Gastrocnemius medialis (tissue), 4 donors: ENCODE data around the gene HOXA9. TPM values are rescaled to one million over a fixed set of nuclear protein-coding genes. Genes with fewer than 3 reads are reported as not detected.

Experiments used
- ATAC-seq, 2 donors: fragments of 150-250 bp; one replicate each; pipeline ENCODE4 v1.9.1; 2016
- DNase-seq, 2 donors: peaks; one replicate each; pipeline ENCODE4 v3.0.0-alpha.2; 2019
- H3K27ac ChIP-seq, 4 donors: fragments of 200-600 bp; sonication (generic); 1 replicate in 1 of 4; 2 replicates in 3 of 4; pipeline ENCODE4 v1.5.1; 2016 to 2018; ENCODE audit warnings: mild to moderate bottlenecking in 2 of 4, moderate library complexity in 1 of 4
- H3K27me3 ChIP-seq, 3 donors: fragments of 200-600 bp; sonication (generic) in 2 of 3; 1 replicate in 1 of 3; 2 replicates in 2 of 3; pipeline versions ENCODE4 v1.5.1 to v1.6.0; 2016 to 2019; ENCODE audit warnings: mild to moderate bottlenecking in 1 of 3, moderate library complexity in 1 of 3
- H3K36me3 ChIP-seq, 2 donors: fragments of 200-600 bp; sonication (generic) in 1 of 2; one replicate each; pipeline ENCODE4 v1.5.1; 2017 to 2018
- H3K4me1 ChIP-seq, 2 donors: fragments of 200-600 bp; sonication (generic) in 1 of 2; one replicate each; pipeline ENCODE4 v1.5.1; 2016 to 2017; ENCODE audit warnings: mild to moderate bottlenecking in 2 of 2
- H3K4me3 ChIP-seq, 4 donors: fragments of 200-600 bp; sonication (generic) in 3 of 4; 1 replicate in 1 of 4; 2 replicates in 3 of 4; pipeline ENCODE4 v1.5.1; 2016 to 2019; ENCODE audit warnings: mild to moderate bottlenecking in 2 of 4
- H3K9me3 ChIP-seq, 3 donors: fragments of 200-600 bp; sonication (generic) in 2 of 3; 1 replicate in 1 of 3; 2 replicates in 2 of 3; pipeline ENCODE4 v1.5.1; 2016 to 2019
- POLR2A ChIP-seq, 2 donors: fragments of 450-650 bp; IDR thresholded peaks; one replicate each; pipeline ENCODE4 v1.6.1; 2017; ENCODE audit warnings: antibody characterized with exemption in 2 of 2, mild to moderate bottlenecking in 2 of 2, moderate library complexity in 2 of 2
- in situ Hi-C, 4 donors: fragments of 200-750 bp; cut with MboI; loops; one replicate each; pipeline versions ENCODE4 v1.15.0 to v1.8.0; 2017; ENCODE audit warnings: low sequenced_read_pairs in 4 of 4
- intact Hi-C: fragments of 100-400 bp; cut with DNase I; formaldehyde crosslinking; loops from one replicate; pipeline ENCODE4 v1.15.1; 2023; ENCODE audit warnings: low total_unique reads
- total RNA-seq, 4 donors: library from RNA; depleted of rRNA; stranded (reverse); fragments of >200 nt; gene quantifications; one replicate each; pipeline versions ENCODE4 v1.1.0 to v1.2.3, GENCODE V29; 2016
- TF ChIP-seq, protein P1 (sequence below), 5 experiments: fragments of 450-650 bp in 3 of 5; fragments of 200-600 bp in 2 of 5; sonication (generic) in 2 of 5; IDR thresholded peaks in 4 of 5; conservative IDR thresholded peaks in 1 of 5; 1 replicate in 4 of 5; 2 replicates in 1 of 5; pipeline ENCODE4 v1.5.1; 2016 to 2019; ENCODE audit warnings: antibody characterized with exemption in 5 of 5, mild to moderate bottlenecking in 3 of 5, moderate library complexity in 3 of 5

HOXA9 gene
- total RNA-seq, 4 donors from 2014 or later, result 18.9 to 30.3 (median 19.5) TPM

DNA sequence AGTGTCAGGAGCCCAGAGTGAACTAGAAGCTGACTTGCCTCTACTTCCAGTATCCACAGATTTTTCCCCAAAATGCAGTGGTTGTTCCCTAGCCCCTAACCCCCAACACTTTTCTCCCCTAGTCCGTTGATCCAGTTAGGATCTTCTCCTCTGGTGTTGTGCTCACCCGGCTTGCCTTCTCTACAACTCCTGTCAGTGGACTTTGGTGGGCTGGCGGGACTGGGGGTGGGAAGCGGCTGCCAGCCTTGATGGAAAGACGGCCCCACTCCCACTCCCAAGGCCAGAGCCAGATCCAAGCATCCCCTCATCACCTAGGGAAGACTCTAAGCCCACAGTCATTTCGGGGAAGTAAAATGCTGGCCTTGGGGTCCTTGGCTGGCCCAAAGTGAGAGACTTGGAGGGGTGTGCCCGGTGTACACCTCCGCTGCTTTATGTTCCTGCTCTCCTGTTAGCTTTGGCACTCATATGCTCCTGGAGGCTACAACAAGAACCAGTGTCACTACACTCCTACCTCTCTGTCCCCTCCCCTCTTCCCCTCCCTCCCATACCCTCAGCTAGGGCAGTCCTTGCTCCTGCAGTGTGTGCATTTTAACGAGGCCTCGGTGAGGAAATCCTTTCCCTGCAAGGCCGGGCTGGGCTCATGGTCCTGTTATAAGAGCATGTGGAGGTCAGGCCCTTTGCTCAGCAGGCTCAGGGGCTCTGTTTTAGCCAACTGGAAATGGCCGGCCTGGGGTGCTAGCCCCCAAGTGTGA is 9.7 kb upstream of the HOXA9 start:
- Histone ChIP-seq H3K9me3 (no peaks in the 10 kb centered on the region), H3K4me3 (peak overlapping the region; percentile 62 to 88 (median 77)), H3K36me3 (no peaks in the 10 kb centered on the region), H3K4me1 (peaks cover 25 to 57% of the 10 kb centered on the region in 2 donors), H3K27me3 (no peaks in the 10 kb centered on the region), H3K27ac (peak overlapping the region; percentile 90 to 99 (median 95))
- intact Hi-C loops (loop anchor here (10.0 kb wide), 1 partner anchor 1500 kb away; no protein-coding TSS in a partner anchor), in situ Hi-C loops (loop anchor here in 3 of 4 donors (10.0 to 25.0 kb wide), 6 partner anchors 912 to 1413 kb away; partner anchors contain the start of genes CBX3 (in 1 of the 3), CREB5 (in 1 of the 3) and HNRNPA2B1 (in 1 of the 3))
- DNase-seq (peak; percentile 49 to 64), ATAC-seq (peak; percentile 3 to 25)
- TF ChIP-seq, protein P1, sequence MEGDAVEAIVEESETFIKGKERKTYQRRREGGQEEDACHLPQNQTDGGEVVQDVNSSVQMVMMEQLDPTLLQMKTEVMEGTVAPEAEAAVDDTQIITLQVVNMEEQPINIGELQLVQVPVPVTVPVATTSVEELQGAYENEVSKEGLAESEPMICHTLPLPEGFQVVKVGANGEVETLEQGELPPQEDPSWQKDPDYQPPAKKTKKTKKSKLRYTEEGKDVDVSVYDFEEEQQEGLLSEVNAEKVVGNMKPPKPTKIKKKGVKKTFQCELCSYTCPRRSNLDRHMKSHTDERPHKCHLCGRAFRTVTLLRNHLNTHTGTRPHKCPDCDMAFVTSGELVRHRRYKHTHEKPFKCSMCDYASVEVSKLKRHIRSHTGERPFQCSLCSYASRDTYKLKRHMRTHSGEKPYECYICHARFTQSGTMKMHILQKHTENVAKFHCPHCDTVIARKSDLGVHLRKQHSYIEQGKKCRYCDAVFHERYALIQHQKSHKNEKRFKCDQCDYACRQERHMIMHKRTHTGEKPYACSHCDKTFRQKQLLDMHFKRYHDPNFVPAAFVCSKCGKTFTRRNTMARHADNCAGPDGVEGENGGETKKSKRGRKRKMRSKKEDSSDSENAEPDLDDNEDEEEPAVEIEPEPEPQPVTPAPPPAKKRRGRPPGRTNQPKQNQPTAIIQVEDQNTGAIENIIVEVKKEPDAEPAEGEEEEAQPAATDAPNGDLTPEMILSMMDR (IDR thresholded peaks at IDR 0.05 in 4 of 5, conservative IDR thresholded peaks at IDR 0.05 in 1 of 5), result no peak
- peak; percentile 26 to 34 for TF ChIP-seq POLR2A (IDR thresholded peaks at IDR 0.05)

DNA sequence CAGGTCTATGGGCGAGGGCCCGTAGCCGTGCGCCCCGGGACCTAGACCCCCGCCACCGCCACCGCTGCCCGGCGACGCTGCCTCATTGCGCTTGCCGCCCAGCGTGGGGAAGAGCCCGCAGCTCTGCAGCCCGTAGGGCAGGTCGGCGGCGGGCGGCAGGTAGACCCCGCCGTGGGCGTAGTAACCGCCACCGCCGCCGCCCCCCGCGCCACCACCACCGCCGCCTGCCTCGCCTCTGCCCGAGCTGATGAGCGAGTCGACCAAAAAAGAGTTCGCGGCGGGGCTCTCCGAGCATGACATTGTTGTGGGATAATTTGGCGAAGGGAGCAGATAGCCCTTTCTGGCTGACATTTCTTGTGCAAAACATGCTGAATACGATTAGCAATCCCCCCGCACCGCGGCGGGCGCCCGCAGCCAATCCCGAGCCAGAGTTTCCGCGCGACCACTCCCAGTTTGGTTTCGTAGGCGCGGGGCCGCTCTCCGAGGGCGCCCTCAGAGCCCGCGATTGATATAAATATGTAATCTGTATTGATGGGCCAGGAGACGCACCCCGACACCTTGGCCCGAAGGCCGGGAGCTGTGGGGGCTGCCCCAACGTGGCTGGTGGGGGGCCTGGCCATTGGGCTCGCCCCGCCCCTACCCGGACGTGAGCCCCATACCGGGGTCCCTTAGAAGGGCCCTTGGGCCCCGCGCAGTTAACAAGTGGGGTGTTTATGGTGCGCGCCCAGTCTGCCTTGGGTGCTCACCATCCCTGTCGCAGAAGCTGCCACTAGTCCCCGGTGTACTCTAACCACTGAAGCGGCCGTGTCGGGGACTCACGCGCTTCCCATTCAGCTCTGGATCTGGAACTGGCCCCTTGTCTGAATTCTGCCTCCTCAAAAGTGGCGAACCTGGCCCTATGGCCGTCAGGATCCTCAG is 8.9 kb upstream of the HOXA9 start, which contains the start of gene HOXA10:
HOXA10 (minus strand) TSS at position 365 of the 918 bp plus-strand sequence; CDS start at position 351, 14 bp downstream.
- TF ChIP-seq, protein P1 (IDR thresholded peaks at IDR 0.05 in 4 of 5, conservative IDR thresholded peaks at IDR 0.05 in 1 of 5), result no peak
- TF ChIP-seq POLR2A (IDR thresholded peaks at IDR 0.05), result peak in 1 of 2 donors; percentile 37
- peak in 1 of 2 donors; percentile 8 for ATAC-seq
- H3K27ac ChIP-seq, result peak within 1 kb of the TSS; percentile 90 to 99 (median 95)
- H3K36me3 ChIP-seq, result no peaks in the 10 kb centered on the region
- H3K27me3 ChIP-seq, result no peaks in the 10 kb centered on the region
- H3K4me1 ChIP-seq, result peaks cover 22 to 58% of the 10 kb centered on the region in 2 donors
- peak; percentile 39 to 48 for DNase-seq
- in situ Hi-C loops (loop anchor here in 2 of 4 donors (10.0 to 25.0 kb wide), 2 partner anchors 962 to 1319 kb away; partner anchors contain the start of genes CBX3 (in 1 of the 2) and HNRNPA2B1 (in 1 of the 2)), intact Hi-C loops (loop anchor here (10.0 kb wide), 1 partner anchor 1499 kb away; no protein-coding TSS in a partner anchor)
- peak within 1 kb of the TSS; percentile 62 to 88 (median 77) for H3K4me3 ChIP-seq
- no peaks in the 10 kb centered on the region for H3K9me3 ChIP-seq

DNA sequence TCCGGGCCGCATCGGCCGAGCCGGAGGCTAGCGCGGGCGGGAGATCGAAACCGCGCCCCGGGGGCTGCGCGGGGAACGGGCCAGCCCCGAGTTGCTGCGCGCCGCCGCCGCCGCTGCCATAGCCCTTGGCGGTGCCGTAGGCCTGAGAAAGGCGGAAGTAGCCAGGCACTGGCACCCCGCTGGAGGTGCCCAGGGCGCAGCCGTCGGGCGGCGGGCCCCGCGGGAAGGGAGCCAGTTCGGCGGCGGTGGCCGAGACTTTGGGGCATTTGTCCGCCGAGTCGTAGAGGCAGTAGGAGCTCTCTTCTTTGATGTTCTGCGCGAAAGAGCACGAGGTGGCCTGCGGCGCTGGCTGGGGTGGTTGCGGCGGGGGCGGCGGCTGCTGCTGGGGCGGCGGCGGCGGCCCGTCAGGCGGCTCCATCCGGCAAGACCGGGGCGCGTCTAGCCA is 8.2 kb upstream of the HOXA9 start:
- Histone ChIP-seq H3K27ac (peak overlapping the region; percentile 90 to 99 (median 95)), H3K4me1 (peaks cover 21 to 56% of the 10 kb centered on the region in 2 donors), H3K4me3 (peak overlapping the region; percentile 62 to 88 (median 77)), H3K9me3 (no peaks in the 10 kb centered on the region), H3K36me3 (no peaks in the 10 kb centered on the region), H3K27me3 (no peaks in the 10 kb centered on the region)
- ATAC-seq (peak; percentile 13 to 21), DNase-seq (peak; percentile 5 to 50)
- intact Hi-C loops, result loop anchor here (10.0 kb wide), 1 partner anchor 1499 kb away; no protein-coding TSS in a partner anchor
- in situ Hi-C loops, result loop anchor here in 2 of 4 donors (10.0 to 25.0 kb wide), 2 partner anchors 961 to 1319 kb away; partner anchors contain the start of genes CBX3 (in 1 of the 2) and HNRNPA2B1 (in 1 of the 2)
- TF ChIP-seq, protein P1 (IDR thresholded peaks at IDR 0.05 in 4 of 5, conservative IDR thresholded peaks at IDR 0.05 in 1 of 5), result no peak
